ENCODE results near the gene NMBR.
"Not testable (repeated sequence)": the region's sequence is repeated elsewhere in the genome, so short reads cannot be mapped to it uniquely, and the experiment has no call there.

NMBR gene

DNA sequence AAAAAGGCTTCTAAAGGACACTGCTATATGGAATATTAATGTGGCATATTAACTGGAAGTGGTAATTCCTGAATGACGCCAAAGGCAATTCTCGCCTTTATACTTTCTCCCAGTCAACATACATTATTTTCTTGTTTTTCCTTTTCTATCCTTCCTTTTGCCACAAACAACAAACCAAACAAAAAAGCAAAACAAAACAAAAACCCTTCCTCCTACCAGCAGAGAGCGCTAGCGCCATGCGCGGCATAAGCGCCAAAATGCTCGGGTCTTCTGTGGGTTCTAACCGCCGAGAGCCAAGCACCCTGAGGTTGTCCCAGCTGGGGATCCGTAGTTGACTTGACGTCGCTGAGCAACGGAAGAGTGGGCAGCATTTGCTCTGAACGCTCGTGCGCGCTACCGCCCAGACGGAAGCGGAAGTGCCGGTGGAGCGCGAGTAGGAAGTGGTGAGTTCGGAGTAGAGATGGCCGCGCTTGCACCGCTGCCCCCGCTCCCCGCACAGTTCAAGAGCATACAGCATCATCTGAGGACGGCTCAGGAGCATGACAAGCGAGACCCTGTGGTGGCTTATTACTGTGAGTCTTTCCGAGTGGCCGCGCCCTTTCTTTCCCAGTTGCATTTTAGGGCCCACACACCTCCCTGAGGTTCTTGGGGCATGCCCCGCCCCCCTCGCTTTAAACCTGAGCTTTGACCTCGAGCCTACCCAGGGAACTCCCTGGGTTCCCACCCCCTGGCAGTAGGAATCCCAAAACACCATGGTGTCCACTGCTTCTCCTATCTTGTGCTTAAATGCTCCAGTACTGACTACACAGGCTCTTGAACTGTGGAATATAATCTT lies at the start of gene NMBR, which contains the start of gene VTA1:
Gene NMBR (minus strand): TSS at position 295 of the 835 bp plus-strand sequence. CDS start 58,464 bp downstream, outside the sequence.
Gene VTA1 (plus strand): TSS at position 436 of the 835 bp plus-strand sequence. CDS start 25 bp downstream, at position 461.
- DNase-seq: peak; percentile 82

DNA sequence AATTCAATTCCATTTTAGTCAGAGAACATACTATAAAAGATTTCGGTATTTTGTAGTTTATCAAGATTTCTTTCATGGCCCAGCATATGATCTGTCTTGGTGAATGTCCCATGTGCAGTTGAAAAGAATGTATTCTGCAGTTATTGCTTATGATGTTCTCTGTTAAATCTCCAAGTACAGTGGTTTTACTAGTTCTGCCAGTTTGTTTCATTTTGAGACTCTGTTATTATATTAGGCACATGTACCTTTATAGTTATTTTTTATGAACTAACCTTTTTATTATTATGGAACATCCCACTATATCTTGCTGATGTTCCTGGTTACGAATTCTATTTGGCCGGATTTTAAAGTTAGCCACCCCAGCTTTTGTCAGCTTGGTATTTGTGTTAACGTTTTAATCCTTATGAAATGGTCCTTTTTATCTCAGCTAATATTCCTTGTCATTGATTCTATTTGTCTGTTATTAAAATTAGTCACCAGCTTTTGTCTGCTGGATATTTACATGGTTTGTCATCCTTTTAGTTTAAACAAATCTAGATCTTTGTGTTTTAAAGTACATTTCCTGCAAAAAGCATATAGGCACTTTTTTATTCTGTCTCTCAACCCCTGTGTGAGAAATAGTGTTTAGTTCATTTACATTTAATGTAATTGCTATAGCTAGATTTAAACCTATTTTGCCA lies 49.1 kb upstream of the NMBR start:
- DNase-seq: no peak

DNA sequence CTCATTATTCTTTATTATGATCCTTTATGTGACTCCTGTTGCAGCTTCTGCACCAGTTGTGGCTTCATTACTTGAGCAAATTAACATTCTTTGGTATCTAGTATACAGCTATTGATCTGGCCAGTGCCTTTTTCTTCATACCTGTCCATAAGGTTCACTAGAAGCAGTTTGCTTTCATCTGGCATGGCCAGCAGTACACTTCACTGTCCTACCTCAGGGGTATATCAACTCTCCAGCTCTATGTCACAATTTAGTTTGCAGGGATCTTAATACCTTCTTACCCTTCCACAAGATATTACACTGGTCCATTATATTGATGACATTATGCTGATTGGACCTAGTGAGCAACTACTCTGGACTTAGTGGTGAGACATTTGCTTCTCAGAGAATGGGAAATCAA lies 46.7 kb upstream of the NMBR start:
- no peak for DNase-seq

DNA sequence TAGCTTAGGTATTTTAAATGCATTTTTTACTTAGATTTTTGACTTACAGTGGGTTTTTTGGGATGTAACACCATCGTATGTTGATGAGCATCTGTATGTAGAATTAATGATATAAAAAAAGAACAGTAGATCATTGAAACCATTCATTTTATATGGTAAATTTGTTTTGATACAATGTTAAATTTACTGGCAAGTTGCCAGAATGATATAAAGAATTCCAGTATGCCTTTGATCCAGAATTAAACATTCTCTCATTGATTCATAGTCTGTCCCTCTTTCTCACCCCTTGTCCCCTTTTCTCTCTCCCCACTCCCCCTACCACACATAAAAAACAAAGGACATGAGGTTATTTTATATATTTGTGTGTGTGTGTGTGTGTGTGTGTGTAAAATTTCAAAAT lies 45.4 kb upstream of the NMBR start:
- no peak for DNase-seq

DNA sequence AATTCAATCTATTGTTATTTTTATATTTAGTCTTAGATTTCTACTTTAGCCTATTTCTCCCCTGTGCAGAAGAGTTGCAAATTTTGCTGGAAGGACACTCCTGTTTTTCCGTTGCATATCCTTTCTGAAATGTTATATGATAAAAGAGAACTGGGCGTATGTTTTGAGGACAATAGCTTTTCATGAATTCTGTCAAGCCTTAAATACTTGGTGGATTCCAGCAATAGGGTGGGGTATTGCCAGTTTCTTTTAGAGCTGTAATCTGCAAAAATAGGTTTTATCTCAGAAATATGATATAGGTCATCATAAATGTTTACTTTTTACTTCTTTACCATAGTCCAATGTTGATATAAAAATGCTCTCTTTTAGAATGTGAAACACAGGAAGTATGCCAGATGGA lies 42.1 kb upstream of the NMBR start:
- no peak for DNase-seq

DNA sequence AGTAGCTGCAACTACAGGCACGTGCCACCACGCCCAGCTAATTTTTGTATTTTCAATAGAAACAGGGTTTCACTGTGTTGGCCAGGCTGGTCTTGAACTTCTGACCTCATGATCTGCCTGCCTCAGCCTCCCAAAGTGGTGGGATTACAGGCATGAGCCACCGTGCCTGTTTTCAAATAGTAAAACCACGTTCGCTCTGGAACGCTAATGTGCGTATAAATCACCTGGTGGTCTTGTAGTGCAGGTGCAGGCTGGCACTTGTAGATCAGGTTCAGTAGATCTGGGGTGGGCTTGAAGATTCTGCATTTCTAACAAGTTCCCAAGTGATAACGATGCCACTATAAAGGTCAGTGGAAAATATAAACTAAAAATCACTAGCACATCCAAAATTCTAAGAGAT lies 41.4 kb upstream of the NMBR start:
- DNase-seq: not testable (repeated sequence)

DNA sequence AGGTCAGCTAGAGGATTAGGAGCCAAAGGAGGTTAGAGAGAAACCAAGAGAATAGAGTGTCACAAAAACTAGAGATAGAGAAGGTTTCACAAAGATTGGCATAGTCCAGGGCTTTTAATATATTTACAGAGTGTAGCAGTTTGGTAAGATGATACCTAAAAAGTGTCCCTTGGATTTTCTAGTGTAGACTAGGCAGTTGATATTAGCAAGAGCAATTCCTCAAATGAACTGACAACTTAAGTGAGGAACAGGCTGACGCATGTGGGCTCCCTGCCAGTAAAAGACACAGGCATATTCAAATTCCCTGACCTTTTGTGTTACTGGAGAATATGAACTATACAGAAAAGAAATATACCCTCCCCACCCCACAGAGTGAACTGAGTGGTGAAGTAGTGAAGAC lies 40.3 kb upstream of the NMBR start:
- DNase-seq: no peak

DNA sequence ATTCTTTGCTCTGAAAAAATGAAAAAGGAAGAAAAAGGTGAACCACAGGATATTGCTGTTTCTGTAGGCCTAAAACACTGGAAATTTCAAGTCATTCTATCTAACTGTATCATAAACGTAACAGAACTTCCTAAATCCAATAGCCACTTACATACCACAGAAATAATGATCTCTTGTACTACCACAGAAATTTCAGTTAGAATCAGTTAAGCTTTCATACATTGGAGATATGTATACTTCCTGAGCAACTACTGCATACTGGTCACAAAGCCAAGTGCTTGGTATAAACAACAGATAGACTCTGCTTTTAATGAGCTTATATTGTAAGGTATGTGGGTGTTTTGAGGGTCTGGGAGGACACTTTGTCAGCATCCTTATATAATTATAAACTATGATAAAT lies 38.7 kb upstream of the NMBR start:
- DNase-seq: no peak

DNA sequence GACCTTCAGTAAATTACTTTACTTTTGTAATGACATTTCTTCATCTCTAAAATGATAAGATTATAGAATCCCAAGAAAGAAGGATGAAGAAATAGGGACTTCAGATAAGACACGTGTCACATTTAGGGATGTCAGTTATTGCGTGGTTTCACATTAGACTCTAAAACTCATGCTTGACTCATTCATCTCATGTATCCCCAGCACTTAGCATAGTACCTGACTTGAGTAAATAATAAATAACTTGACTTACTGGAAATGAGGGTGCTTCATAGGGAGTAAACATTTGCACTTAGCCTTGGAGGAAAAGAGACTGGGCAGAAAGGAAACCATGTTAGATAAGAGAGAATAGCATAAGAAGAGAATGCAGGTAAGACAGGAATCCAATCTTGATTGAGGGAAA lies 37.4 kb upstream of the NMBR start:
- no peak for DNase-seq

DNA sequence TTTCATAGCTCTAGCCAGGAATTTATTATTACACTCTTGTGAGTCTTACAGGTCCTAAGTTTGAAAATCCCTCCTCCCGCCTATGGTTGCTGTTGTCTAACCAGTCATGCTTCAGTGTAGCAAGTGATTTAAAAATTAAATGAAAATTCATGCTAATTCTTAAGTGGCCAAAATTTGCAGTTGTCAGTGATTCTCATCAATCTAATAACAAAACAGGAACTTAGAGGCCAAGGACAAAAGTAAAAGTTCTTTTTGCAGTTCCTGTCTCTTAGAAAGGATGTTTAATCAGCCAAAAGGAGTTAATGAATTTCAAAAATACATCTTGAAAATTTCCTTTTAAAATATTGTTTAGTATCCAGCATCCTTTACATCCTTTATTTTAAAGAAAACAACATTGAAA lies 36.4 kb upstream of the NMBR start:
- DNase-seq: no peak

DNA sequence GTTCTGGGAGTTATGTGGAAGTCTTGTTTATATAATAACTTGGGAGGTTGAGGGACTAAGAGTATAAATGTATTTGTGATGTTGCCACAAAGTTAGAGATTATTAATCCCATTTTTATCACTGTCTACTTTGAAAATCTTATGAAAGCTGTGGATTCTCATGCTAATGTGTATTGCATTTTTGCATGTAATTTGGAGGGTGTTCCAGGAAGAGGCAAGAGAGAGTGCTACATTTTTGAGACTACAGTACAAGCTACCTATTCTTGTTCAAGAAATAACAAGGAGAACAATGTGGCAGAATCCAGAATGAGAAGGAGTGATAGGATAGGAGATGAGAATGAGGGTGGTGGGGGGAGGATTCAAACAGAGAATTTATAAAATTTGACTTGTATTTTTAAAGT lies 35.1 kb upstream of the NMBR start:
- DNase-seq: no peak

DNA sequence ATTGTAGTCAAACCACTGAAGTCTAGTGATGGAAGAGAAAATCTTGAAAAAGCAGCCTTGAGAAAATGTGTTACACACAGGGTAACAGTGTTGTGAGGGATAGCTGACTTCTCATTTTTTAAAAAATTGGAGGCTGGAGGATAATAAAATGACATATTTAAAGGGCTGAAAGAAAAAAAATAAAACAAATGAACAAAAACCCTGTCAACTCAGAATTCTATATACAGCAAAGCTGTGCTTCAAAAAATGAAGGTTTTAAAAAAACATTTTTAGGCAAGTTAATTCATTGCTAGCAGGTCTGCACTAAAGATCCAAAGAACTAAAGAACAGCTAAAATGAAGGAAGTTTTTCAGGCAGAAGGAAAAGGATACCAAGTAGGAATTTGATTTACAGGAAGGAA lies 31.2 kb upstream of the NMBR start:
- DNase-seq: no peak

DNA sequence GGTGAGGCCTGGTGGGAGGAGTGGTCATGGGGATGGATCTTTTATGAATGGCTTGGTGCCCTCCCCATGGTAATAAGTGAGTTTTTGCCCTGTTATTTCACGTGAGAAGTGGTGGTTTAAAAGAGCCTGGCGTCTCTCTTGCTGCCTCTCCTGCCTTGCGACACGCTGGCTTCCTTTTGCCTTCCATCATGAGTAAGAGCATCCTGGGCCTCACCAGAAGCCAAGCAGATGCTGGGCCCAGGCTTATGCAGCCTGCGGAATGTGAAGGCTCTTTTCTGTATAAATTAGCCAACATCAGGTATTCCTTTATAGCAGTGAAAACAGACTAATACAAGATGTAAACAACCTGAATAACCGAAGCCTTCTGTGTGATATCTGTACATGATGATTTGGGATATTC lies 27.8 kb upstream of the NMBR start:
- no peak for DNase-seq

DNA sequence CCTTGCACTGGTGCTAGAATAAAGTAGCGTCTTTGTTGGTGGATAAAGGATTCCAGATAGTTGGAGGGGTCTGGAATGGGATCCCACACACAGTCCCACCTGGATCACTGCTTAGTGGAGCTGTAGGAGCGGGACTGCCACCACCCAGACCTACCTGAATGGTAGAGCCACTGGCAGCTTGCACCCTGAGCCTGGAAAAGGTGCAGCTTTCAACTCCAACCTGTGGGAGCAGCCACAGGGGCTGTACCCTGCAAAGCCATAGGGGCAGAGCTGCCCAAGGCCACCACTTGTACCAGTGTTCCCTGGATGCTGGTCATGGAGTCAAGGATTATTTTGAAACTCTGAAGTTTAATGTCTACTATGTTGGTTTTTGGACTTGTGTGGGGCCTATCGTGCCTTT lies 27.1 kb upstream of the NMBR start:
- no peak for DNase-seq

DNA sequence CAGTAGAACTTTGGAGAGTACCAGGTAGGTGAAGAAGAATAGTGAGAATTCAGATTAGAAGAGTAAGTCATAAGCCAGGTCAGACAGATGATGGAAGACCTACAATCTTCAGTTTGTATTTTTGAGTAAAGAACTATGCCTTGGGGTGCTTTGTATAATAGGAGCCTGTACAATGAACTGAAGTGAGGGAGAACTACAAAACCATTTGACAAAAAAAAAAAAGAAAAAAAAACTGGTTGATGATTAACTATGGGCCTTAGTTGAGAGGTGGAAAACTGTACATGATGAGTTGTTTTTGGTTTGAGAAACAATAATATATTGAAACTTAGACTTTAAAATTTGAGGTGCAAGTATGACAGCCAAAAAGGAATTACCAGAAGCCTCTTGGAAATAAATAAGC lies 25.8 kb upstream of the NMBR start:
- DNase-seq: no peak

DNA sequence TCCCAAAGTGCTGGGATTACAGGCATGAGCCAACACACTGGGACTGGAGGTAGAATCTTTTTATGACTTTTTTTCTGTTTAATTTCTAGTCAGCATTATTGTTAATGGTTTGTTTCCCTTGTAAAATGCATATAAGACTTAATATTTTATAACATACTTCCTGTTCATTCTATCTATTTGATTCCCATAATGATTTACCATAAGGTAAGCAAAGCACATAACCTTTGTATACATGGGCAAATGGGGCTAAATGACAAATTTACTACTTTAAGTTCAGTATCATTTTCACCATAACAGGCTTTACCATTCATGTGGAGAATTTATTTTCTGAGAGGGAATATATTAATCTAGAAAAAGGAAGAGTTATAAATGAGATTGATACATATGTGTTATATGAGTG lies 24.4 kb upstream of the NMBR start:
- DNase-seq: no peak

DNA sequence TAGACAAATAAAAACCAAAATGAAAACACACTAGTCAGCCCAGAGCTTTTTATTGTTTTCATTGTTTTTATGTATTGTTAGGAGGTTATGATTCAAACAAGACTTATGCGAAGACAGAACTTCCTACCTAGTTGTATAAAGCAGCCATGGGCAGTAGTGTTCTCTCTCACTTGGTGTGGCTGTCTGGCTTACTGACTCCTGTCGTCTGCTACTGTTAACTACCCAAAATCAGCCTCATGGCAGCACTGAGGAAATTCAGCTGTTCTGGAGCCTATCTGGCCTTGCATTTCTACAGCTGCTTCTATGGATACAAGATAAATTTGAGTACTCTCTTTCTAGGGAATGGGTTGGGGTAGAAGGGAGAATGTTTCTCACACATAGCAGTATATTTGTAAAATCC lies 20.6 kb upstream of the NMBR start:
- DNase-seq: no peak

DNA sequence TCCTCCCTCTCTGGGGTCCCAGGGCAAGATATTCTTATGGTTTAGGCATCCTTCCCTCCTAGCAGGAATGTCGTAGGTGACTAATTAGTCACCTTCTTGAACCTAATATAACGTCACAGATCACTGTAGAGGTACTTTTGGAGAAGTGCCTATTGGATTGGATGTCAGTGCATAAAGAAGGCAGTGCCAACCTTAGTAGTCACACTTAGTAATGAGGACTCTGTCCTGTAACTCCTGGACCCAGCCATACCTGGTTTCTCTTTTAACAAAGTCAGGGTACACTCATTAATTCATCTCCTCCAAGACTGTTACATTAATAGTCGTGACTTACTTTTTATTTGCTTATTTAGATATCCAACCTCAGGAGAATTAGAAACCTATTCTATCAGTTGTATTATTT lies 20.1 kb upstream of the NMBR start:
- DNase-seq: no peak

DNA sequence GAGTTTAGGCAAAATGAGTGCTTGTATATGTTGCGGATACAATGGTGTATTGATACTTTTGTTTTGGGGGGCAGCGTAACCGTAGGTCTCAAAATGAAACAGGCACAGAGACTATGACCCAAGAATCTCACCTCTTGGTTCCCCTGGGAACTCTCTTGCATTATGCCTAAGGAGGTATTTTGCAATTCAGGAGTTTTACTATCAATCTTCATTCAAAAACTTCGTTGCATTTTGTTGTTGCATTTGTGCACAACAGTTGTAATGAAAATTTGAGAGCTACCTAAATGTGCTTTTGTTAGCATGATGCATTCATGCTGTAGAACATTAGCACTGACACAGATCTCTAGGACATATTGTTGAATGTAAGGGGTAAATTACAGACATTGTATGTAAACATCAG lies 18.3 kb upstream of the NMBR start:
- no peak for DNase-seq

DNA sequence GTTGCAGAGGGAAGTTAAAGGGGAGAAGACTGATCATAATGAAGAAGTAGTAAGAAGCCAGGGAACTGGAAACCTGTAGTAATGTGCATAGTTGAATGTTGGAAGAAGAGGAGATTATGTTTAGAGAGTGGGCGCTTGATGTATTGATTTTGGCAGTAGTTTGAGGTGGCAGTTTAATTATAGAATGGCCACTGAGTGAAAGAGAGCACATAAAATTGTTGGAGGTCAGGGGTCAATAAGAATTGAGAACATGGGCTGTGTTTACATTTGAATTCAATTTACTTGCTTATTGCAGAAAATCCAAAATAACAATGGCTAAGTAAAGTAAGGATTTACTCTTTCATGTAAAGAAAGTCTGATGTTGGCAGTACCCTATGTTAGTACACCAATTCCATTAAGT lies 15.9 kb upstream of the NMBR start:
- DNase-seq: no peak

DNA sequence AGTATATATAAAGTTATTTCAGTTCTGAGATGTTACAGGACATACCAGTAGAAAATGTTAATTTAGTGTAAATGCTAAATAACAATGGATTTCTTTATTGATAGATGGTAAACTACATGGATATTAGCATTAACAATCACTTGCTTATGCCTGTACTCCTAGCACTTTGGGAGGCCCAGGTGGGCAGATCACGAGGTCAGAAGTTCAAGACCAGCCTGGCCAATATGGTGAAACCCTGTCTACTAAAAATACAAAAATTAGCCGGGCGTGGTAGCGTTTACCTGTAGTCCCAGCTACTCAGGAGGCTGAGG lies 9.8 kb upstream of the NMBR start:
- DNase-seq: not testable (repeated sequence)

DNA sequence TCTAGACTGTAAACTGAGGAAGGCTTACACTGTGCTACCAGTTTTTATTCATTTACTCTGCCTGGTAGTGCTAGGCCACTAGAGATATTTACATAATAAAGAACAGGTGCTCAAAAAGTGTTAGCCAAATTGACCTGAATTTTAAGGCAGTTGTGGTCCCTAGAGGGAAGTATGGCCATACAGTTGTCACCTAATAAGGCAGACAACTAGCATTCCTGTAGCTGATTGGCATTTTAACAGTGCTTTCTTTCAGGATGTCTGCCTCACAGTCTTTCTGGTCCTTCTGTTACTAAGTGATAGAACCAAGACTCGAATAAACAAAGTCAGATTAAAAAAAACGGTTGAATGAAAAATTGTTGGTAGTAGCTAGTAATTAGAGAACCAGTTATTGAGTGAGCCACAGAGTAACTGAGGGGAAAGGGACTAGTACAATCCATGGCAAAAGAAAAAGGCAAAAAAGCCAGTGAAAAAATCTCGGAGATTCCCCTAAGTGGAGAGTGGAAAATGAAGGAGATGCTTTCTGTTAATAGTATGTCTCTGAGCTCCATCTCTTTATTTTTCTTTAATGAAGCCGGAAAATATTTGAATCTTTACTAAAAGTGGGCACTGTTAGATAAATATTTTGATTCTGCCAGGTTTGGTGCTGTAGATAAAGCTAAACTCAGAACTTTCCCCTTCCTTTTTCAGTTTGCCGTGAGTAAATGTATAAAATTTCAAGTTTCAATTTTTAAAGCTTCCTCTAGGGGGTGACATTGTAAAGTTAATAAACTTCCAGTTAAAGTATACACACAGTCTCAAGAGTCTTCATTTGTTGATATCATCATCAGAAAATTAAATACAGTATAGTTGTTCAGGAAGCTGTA lies 9.2 kb upstream of the NMBR start:
- no peak for DNase-seq

DNA sequence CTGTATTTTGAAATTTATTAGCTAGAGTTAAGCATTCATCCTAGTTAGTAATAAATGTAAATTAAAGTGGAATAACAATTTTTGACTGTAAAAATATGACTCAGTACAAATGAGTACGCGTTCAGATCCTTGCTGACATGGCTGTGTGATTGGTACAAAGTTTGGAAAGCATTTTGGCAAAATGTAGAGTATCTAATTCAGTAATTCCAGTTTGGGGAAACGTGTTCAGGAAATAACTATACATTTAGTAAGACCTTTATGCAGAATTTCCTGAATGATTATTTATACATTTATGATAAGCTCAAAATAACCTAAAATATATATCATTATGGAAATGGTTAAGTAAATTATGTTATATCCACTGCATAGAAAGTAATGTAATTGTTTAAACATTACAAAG lies 8.2 kb upstream of the NMBR start:
- DNase-seq: no peak

DNA sequence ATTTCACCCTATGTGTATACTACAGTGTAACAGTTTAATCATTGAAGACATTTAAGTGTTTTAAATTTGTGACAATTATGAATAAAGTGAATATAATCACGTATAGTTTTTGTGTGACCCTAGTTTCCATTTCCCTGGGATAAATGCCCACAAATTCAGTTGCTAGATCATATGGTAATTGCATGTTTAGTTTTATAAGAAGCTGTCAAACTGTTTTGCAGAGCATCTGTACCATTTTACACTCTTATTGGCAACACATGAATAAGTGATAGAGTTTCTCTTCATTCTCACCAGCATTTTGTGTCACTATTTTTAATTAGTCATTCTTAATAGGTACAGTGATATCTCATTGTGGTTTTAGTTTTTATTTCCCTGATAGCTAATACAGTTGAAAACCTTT lies 7.4 kb upstream of the NMBR start:
- no peak for DNase-seq

Measured in NCI-H2081 treated with DMSO at 0.1 percent for 48 hours (cell line).